GM19395 (cell line): Measurements from ENCODE around the gene TM7SF2.
"Not testable (repeated sequence)": the region's sequence is repeated elsewhere in the genome, so short reads cannot be mapped to it uniquely, and the experiment has no call there.

ENCODE experiments used
- ATAC-seq: cut with Tn5 transposase; IDR thresholded peaks from one replicate; pipeline ENCODE4 v1.9.1; 2021; ENCODE audit warnings: mild to moderate bottlenecking, moderate library complexity; ENCODE audit not compliant: unreplicated experiment

Gene TM7SF2

DNA sequence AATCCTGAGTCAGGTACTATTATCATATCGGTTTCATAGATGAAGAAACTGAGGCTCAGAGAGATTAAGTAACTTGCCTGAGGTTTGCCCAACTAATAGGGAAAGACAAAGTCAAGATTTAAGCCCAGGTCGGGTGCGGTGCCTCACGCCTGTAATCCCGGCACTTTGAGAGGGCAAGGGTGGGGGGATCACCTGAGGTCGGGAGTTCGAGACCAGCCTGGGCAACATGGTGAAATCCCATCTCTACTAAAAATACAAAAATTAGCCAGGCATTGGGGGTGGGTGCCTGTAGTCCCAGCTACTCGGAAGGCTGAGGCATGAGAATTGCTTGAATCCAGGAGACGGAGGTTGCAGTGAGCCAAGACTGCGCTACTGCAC is 38.4 kb downstream of the TM7SF2 start:
- not testable (repeated sequence) for ATAC-seq

DNA sequence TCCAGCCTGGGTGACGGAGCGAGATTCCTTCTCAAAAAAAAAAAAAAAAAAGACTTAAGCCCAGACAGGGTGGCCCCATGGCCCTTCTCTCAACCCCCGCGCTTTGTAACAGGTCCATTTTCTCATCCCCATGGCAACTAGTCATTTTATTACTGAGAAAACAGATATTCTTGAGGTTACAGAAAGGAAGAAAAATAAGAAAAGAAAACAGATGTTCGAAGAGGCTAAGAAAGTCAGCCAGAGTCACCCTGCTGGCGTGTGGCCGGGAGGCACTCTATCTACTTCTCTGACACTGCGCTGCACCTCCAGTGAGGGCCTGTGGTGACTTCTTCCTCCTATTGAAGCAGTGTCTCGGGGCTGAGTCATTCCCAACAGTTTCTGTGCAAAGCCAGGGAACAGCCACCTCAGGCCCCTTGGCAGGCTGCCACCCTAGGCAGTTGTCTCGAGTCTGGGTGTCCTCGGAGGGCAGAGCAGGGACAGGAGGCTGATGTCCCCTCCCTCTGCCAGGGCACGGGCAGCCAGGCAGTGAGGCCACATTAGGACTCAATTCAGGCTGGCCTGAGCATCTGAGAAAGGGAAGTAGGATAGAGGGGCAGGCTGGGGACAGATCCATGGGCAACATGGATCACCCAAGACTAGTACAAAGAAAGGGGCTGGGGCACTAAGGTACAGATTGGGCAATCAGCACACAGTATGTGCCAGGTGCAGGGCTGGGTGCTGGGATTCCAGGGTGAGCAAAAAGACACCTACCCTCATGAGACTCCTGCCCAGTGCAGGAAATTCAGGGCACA is 39.0 kb downstream of the TM7SF2 start:
- peak; percentile 57 for ATAC-seq

DNA sequence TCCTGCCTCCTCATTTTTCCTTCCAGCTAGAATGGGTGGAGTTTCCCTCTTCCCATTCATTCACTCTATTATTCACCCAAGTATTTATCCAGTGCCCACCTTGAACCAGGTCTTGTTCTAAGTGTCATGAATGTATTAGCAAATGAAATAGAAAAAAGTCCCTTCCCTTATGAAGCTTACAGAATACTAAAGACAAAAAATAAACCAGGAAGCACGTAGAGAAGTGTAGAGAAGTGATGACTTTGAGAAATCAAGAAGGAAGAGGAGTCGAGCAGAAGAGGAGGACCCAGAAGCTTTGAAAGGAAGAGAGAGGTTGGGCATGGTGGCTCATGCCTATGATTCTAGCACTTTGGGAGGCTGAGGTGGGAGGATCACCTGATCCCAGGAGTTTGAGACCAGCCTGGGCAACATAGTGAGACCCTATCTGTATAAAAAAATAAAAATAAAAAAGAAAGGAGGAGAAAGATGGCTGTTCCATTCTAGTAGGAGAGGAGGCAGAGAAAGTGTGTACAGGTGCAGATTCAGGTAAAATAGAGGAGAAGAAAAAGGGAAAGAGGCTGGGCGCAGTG is 39.7 kb downstream of the TM7SF2 start:
- ATAC-seq, result no peak

DNA sequence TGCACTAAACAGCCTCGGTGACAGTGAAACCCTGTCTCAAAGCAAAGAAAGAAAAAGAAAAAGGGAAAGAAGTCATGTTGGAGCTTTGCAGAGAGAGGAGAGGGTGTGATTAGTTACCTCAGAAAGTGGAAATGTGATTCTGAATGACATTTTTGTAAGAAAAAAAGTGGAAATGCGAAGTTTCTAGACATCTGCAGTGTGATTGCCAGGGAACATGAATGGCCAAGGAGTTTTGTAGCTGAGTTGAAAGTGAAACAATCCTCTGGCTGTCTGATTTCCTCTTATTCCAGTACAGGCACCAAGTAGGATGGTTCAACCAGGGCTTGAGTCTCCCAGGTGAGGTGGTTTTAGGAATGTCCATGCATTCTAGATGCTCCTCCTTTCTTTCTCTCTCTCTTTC is 40.5 kb downstream of the TM7SF2 start:
- ATAC-seq, result no peak

DNA sequence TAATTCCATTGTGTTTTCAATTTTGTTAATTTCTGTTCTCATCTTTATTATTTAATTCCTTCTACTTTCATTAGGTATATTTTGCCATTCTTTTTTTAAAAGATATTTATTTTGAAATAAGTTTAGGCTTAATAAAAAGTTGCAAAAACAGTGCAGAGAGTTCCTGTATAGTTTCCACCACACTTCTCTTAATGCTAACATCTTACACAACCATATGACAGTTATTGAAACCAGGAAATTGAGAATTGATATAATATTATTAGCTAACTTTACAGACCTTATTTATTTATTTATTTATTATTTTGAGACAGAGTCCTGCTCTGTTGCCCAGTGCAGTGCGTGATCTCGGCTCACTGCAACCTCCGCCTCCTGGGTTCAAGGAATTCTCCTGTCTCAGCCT is 44.6 kb downstream of the TM7SF2 start:
- ATAC-seq, result no peak

DNA sequence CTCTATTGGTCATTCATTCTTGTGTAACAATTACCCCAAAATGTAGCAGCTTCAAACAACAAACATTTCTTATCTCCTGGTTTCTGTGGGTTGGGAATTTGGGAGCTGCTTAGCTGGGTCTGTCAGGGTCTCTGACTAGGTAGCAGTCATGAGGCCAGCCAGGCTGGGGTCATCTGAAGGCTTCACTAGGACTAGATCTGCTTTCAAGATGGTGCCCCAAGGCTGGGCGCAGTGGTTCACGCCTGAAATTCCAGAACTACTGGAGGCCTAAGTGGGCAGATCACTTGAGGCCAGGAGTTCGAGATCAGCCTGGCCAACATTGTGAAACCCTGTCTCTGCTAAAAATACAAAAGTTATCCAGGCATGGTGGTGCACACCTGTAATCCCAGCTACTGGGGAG is 45.3 kb downstream of the TM7SF2 start:
- no peak for ATAC-seq

DNA sequence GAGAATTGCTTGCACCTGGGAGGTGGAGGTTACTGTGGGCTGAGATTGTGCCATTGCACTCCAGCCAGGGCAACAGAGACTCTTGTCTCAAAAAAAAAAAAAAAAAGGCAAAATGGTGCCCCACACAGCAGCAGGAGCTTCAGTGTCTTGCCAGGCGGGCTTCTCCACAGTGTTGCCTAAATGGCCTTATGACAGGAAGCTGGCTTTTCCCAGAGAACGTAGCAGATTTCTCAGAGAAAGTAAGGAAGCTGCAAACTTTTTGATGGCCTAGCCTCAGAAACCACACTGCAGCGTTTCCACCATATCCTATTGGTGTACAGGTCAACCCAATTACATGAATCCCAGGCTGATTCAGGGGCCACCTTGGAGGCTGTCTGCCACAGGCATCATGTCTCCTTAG is 45.7 kb downstream of the TM7SF2 start:
- no peak for ATAC-seq

DNA sequence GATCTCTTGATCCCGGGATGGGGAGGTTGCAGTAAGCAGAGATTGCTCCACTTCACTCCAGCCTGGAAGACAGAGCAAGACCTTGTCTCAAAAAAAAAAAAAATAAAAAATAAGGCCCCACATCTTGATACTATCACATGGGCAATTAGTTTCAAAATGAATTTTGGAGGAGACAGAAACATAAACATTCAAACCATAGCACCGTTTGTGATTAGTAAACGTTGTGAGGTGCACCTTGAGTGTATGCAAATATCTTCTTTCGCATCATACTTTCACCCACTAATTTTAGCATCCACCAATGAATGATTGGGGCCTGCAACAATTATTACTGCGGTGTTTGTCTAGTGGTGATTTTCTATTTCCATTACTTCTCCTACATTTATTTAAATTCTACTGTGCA is 47.3 kb downstream of the TM7SF2 start:
- no peak for ATAC-seq

DNA sequence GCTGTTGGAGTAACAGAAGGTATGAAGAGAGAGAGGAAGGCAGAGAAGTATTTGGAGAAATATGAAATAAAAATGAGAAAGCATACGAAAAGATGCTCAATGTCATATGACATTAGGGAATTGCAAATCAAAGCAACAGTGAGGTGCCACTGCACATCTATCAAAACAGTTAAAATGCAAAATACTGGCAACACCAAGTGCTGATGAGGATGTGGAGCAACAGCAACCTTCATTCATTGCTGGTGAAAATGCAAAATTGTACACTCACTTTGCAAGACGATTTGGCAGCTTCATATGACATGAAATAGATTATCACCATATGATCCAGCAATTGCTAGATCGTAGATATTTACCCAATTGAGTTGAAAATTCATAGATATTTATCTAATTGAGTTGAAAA is 49.0 kb downstream of the TM7SF2 start:
- ATAC-seq, result no peak

DNA sequence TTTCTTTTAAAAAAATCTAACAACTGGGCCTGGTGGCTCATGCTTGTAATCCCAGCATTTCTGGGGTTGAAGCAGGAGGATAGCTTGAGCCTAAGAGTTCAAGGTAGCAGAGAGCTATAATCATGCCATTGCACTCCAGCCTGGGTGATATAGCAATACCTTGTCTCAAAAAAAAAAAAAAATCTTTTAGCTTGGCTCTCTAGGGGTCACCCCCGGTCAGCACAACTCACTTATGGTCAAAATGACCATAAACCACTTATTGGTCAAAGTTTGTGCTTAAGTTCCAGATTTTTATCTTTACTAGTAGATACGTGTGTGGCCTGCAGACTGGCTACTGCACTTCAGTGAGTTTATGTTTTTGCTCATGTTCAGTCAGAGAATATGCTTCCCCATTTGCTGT is 52.0 kb downstream of the TM7SF2 start:
- ATAC-seq, result no peak
